Measurements from ENCODE around the gene CFAP77. TPM values are rescaled to one million over a fixed set of nuclear protein-coding genes. Genes with fewer than 3 reads are reported as not detected.

Gene CFAP77
- total and polyA plus RNA-seq, 10 of the 15 experiments (the other 5 are each of a cell fraction or from before 2014, with no cell fraction given) = 0.33 TPM; not detected in 9

GRCh38 chr9:132411091-132411508 lies 1.1 kb downstream of the CFAP77 start (continued):
- TF ChIP-seq, protein P1, sequence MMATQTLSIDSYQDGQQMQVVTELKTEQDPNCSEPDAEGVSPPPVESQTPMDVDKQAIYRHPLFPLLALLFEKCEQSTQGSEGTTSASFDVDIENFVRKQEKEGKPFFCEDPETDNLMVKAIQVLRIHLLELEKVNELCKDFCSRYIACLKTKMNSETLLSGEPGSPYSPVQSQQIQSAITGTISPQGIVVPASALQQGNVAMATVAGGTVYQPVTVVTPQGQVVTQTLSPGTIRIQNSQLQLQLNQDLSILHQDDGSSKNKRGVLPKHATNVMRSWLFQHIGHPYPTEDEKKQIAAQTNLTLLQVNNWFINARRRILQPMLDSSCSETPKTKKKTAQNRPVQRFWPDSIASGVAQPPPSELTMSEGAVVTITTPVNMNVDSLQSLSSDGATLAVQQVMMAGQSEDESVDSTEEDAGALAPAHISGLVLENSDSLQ (IDR thresholded peaks at IDR 0.05) = no peak
- TF ChIP-seq MXI1 (IDR thresholded peaks at IDR 0.05; ENCODE audit: low read depth, low read length) = 0 out of 2 replicates have a peak, but pooled peaks have one; percentile 29
- TF ChIP-seq, protein P2, sequence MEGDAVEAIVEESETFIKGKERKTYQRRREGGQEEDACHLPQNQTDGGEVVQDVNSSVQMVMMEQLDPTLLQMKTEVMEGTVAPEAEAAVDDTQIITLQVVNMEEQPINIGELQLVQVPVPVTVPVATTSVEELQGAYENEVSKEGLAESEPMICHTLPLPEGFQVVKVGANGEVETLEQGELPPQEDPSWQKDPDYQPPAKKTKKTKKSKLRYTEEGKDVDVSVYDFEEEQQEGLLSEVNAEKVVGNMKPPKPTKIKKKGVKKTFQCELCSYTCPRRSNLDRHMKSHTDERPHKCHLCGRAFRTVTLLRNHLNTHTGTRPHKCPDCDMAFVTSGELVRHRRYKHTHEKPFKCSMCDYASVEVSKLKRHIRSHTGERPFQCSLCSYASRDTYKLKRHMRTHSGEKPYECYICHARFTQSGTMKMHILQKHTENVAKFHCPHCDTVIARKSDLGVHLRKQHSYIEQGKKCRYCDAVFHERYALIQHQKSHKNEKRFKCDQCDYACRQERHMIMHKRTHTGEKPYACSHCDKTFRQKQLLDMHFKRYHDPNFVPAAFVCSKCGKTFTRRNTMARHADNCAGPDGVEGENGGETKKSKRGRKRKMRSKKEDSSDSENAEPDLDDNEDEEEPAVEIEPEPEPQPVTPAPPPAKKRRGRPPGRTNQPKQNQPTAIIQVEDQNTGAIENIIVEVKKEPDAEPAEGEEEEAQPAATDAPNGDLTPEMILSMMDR (IDR thresholded peaks at IDR 0.05 in 2 of 3, conservative IDR thresholded peaks at IDR 0.05 in 1 of 3; ENCODE audit: control insufficient read depth in 2 of 3, extremely low read depth in 1 of 3, insufficient read depth in 1 of 3, low read depth in 3 of 3, low read length in 3 of 3) = peak; percentile 76 to 85 (median 80)
- no peak for TF ChIP-seq ZSCAN29 (IDR thresholded peaks at IDR 0.05)
- TF ChIP-seq SMAD5 (IDR thresholded peaks at IDR 0.05; ENCODE audit: low read depth) = no peak
- peak; percentile 82 for TF ChIP-seq TCF12 (IDR thresholded peaks at IDR 0.05; ENCODE audit: low read depth, low read length)
- TF ChIP-seq SMAD1 (IDR thresholded peaks at IDR 0.05; ENCODE audit: low read depth, partially characterized antibody) = no peak

GRCh38 chr9:132412089-132412488 lies 2.1 kb downstream of the CFAP77 start:
- peaks cover 0 to 24% of the 10 kb centered on the region in 2 experiments; a peak in 2 of 4 replicates for H3K27me3 ChIP-seq (replicated peaks in 1 of 2; ENCODE audit: control insufficient read depth in 2 of 2, insufficient read depth in 2 of 2, low read length in 1 of 2)
- no peak overlapping the region for H3K27ac ChIP-seq (ENCODE audit: control insufficient read depth, insufficient read depth)
- H2AFZ ChIP-seq (ENCODE audit: control insufficient read depth, low read depth, low read length) = no peak overlapping the region
- ChIA-PET SMC1A (ENCODE audit: uncharacterized antibody, unreplicated experiment) (interaction anchor here (0.7 to 1.1 kb wide), 2 partner anchors 95 to 489 kb away, joined by 3 read pairs; no protein-coding TSS in a partner anchor), POLR2A (no interaction called here), RAD21 (ENCODE audit: unreplicated experiment) (interaction anchor here (0.6 to 0.9 kb wide), 2 partner anchors 98 to 490 kb away, joined by 3 read pairs; no protein-coding TSS in a partner anchor), CTCF (interaction anchor here (0.6 to 4.6 kb wide), 26 partner anchors 9 to 530 kb away, joined by 3 to 39 read pairs (median 3); no protein-coding TSS in a partner anchor)
- no peak for DNase-seq (ENCODE audit: low read depth, low spot score)
- no peak overlapping the region for H3K9ac ChIP-seq (ENCODE audit: control insufficient read depth, insufficient read depth, low read length)
- no peak for FAIRE-seq
- no peaks in the 10 kb centered on the region for H3K79me2 ChIP-seq (ENCODE audit: control insufficient read depth, insufficient read depth, low read length)
- intact Hi-C loops (cut with micrococcal nuclease; ENCODE audit: unreplicated experiment) (loop anchor here (5.0 to 10.0 kb wide), 2 partner anchors 95 to 243 kb away; no protein-coding TSS in a partner anchor), in situ Hi-C loops (cut with MboI) (loop anchor here (5.0 kb wide), 1 partner anchor 165 kb away; no protein-coding TSS in a partner anchor)
- no peak overlapping the region for H3K4me2 ChIP-seq (ENCODE audit: control insufficient read depth, insufficient read depth)
- BruUV-seq (replicated peaks) = no TSS peak
- H3K9me3 ChIP-seq (replicated peaks; ENCODE audit: control insufficient read depth, insufficient read depth, low read length) = no peaks in the 10 kb centered on the region
- WGBS (ENCODE audit: insufficient coverage, insufficient replicate concordance, low lambda C conversion rate, missing lambda C conversion rate) = 2% methylated on average over 8 of the region's 8 CpGs
- ATAC-seq = peak; percentile 59
- H3K4me3 ChIP-seq = no peak overlapping the region
- no peaks in the 10 kb centered on the region for H4K20me1 ChIP-seq (ENCODE audit: control insufficient read depth, insufficient read depth)
- peaks cover 10% of the 10 kb centered on the region for H3K4me1 ChIP-seq (ENCODE audit: control insufficient read depth, insufficient read depth, low read length)
- H3K36me3 ChIP-seq (ENCODE audit: control insufficient read depth in 2 of 2, insufficient read depth in 2 of 2, low read length in 1 of 2) = no peaks in the 10 kb centered on the region
- TF ChIP-seq, protein P3, sequence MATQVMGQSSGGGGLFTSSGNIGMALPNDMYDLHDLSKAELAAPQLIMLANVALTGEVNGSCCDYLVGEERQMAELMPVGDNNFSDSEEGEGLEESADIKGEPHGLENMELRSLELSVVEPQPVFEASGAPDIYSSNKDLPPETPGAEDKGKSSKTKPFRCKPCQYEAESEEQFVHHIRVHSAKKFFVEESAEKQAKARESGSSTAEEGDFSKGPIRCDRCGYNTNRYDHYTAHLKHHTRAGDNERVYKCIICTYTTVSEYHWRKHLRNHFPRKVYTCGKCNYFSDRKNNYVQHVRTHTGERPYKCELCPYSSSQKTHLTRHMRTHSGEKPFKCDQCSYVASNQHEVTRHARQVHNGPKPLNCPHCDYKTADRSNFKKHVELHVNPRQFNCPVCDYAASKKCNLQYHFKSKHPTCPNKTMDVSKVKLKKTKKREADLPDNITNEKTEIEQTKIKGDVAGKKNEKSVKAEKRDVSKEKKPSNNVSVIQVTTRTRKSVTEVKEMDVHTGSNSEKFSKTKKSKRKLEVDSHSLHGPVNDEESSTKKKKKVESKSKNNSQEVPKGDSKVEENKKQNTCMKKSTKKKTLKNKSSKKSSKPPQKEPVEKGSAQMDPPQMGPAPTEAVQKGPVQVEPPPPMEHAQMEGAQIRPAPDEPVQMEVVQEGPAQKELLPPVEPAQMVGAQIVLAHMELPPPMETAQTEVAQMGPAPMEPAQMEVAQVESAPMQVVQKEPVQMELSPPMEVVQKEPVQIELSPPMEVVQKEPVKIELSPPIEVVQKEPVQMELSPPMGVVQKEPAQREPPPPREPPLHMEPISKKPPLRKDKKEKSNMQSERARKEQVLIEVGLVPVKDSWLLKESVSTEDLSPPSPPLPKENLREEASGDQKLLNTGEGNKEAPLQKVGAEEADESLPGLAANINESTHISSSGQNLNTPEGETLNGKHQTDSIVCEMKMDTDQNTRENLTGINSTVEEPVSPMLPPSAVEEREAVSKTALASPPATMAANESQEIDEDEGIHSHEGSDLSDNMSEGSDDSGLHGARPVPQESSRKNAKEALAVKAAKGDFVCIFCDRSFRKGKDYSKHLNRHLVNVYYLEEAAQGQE (IDR thresholded peaks at IDR 0.05; ENCODE audit: low read depth, low read length) = no peak
- TF ChIP-seq ZBTB33 (IDR thresholded peaks at IDR 0.05) = no peak
- TF ChIP-seq, protein P2 (IDR thresholded peaks at IDR 0.05 in 2 of 3, conservative IDR thresholded peaks at IDR 0.05 in 1 of 3; ENCODE audit: control insufficient read depth in 2 of 3, extremely low read depth in 1 of 3, insufficient read depth in 1 of 3, low read depth in 3 of 3, low read length in 3 of 3) = peak; percentile 38 to 62 (median 43); a peak in 5 of 6 replicates
- no peak for TF ChIP-seq TCF7 (IDR thresholded peaks at IDR 0.05; ENCODE audit: borderline replicate concordance)
